GM21529 (cell line): ENCODE data around the gene FCRL5.

Source experiments
- ATAC-seq: cut with Tn5 transposase; IDR thresholded peaks from one replicate; pipeline ENCODE4 v1.9.1; 2021; ENCODE audit not compliant: unreplicated experiment

FCRL5 gene

DNA sequence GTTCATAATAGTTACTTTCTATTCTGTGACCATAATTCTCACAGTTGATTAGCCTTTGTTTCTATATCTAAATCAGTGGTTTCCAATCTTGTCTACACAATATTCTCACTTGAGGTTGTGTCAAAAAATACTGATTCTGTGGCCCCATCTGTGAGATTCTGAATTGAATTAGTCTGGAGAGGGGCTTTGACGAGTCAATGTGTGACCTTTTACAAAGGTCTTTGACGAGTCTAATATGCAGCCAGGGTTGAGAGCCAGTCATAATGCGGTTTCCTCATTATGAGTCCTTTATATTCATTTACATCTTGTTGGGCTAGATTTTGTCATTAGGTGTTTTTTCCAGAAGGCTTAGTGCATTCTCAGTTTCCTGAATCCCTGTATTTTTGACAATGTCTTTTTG is 19.7 kb downstream of the FCRL5 start:
- peak; percentile 44 for ATAC-seq

DNA sequence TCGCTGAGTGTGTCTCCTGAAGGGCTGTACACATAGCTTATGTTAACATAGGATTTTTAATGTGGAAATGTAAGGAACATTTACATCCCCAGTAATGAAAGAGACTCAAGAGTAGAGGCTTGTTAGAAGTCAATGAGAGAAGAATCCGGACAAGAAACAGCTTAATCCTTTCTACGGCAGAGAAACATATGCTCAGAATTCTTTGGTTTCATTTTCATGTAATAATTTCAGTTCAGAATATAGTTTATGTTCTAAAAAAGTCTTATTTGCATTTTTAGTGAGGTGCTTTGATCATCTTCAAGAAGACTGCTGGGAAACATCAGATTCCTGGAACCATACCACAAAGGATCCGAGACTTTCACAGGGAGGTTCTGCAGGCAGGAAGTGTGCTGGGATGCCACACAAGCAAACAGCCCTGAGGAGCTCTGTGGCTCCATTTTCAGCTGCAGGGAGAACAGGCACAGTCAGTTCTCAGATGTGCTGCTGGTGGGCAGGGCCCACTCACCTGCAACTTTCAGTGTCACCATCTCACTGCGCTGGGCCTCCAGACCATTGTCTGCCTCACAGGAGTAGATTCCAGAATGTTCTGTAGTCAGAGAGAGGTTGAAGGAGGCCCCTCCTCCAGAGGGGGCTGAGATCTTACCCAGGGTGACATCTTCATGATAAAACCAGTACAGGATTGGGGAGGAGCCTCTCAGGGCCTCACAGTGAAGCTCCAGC is 28.4 kb downstream of the FCRL5 start:
- peak; percentile 85 for ATAC-seq

GRCh38 chr1:157521056-157521455 is 31.3 kb downstream of the FCRL5 start:
- ATAC-seq = no peak

- ATAC-seq = no peak
These were observed 31.9 kb downstream of the FCRL5 start for GRCh38 chr1:157520386-157520935.

GRCh38 chr1:157519451-157519850 is 32.9 kb downstream of the FCRL5 start:
- ATAC-seq = no peak

DNA sequence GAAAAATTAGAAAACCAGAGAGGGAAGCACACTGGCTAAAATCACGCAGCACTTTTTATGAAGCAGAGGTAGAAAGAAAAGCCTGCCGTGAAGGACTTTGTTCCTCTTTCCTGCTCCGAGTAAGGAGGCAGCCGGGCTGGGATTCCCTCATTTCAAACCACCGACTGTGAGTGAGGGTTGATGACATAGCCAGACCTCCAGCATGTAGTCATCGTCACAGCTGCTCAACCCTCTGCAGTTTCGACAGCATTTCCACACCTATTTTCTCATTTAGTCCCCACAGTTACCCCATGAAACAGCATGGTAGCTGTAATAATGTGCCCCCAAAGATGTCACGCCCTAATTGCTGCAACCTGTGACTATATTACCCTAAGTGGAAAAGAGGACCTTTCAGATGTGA is 35.3 kb downstream of the FCRL5 start:
- no peak for ATAC-seq

GRCh38 chr1:157515709-157516108 is 36.6 kb downstream of the FCRL5 start:
- no peak for ATAC-seq

DNA sequence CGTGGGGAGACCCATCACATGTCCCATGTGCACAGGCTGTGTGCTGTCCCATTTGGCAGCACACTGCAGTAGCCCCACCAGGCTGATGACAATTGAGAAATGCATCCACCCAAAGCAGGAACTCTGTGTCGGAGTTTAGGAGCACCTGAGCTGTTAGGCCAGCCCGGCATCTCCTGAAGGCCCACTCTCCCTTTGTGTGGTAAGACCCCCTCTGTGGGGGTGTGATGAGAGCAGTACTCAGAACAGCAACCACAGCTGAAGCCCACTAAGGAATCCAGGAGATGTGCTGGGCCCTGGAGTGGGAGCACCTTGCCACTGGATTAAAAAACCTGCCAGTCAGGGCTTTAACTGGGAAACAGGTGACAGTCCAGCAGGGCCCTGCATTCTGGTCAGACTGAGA is 37.2 kb downstream of the FCRL5 start:
- ATAC-seq = no peak

DNA sequence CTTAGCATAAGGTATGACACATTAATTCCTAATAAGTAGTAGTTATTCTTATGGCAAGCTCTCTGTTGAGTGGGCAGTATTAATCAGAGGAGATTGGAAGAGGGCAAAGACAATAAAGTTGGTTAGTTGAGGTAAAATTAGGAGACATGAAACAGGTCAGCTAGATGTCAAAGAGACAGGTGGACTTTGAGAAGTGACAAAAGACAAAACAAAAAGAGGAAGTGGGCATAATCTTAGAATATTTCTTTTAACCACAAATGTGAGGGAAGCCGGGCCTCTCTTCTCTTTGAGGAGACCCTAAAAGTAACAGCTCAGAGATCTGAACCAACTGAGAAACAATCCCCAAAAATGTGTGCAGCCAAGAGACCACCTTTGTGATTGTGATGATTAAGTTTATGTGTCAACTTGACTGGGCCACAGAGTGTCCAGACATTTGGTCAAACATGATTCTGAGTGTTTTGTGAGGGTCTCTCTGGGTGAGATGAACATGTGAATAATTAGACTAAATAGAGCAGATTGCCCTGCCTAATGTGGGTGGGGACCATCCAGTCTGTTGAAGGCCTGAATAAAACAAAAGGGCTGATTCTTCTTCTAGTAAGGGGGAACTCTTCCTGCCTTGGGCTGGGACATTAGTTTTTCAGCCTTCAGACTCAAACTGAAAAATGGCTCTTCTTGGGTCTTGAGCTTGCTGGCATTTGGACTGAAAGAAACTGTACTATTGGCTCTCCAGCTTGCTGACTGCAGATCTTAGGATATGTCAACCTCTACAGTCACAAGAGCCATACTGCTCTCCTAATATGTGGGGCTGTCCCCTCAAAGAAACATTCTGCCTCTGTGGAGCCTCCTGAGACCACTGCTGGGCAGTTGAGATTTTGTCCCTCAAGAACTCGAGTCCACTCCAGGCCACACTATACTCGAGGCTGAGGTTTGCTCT is 40.0 kb downstream of the FCRL5 start:
- peak; percentile 55 for ATAC-seq

- no peak for ATAC-seq
These were observed 42.6 kb downstream of the FCRL5 start for GRCh38 chr1:157509546-157510232.

- ATAC-seq = peak; percentile 87
These were observed 46.6 kb downstream of the FCRL5 start for GRCh38 chr1:157505481-157506272.

GRCh38 chr1:157504646-157505045 is 47.7 kb downstream of the FCRL5 start:
- no peak for ATAC-seq

DNA sequence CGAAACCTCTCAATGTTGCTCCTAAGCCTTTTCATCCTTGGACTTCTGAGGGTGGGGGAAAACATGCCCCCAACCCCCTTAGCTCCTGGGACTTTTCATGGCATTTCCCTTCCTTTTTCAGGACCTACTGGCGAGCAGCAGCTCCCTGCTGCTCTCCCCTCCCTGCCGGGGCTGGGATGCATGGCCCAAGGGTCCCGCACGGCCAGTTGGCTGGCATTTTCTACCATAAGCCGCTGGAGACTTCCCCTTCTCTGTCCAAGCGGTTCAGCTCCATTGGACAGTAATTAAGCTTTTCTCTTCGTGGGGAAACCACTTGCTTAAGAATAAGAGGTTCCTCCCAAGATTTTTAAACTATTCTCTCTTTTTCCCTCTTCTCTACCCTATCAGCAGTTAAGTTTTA is 52.8 kb downstream of the FCRL5 start:
- no peak for ATAC-seq

- no peak for ATAC-seq
These were observed 53.6 kb downstream of the FCRL5 start for GRCh38 chr1:157498736-157499090.

DNA sequence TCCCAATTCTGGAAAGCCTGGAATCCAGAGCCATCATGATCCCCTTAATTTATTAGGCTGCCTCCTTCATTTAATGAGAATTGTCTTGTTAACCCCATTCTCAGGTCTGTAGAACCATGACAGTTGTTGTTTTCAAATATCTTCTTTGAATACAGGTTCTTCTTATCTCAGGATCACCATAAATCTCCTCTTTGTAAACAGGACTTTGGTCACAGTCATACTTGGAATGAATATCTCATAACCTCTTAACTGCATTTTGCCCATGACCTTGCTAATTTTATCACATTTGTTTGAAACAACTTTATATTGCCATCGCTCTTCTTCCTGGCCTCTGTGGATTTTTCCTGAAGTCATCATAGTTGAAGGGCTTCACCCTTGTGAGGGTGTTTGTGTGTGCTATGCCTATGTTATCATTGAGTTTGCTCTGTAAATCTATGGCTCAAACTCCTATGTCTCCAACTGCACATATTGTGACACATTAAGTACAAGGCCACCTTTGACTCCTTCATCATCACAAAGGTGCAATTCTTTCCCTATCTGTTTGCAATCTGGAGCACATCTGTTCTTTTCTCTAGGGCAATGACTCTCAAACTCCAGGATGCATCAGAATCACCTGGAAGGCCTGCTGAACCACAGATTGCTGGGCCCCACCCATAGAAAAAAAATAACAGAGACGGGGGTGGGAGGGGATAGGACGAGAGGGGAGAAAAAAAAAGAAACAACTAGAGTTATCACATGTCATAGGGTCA is 54.2 kb downstream of the FCRL5 start:
- ATAC-seq = no peak

- no peak for ATAC-seq
These were observed 55.0 kb downstream of the FCRL5 start for GRCh38 chr1:157497284-157497683.

GRCh38 chr1:157496121-157496526 is 56.2 kb downstream of the FCRL5 start:
- ATAC-seq = peak; percentile 53

GRCh38 chr1:157495285-157495684 is 57.0 kb downstream of the FCRL5 start:
- ATAC-seq = no peak

DNA sequence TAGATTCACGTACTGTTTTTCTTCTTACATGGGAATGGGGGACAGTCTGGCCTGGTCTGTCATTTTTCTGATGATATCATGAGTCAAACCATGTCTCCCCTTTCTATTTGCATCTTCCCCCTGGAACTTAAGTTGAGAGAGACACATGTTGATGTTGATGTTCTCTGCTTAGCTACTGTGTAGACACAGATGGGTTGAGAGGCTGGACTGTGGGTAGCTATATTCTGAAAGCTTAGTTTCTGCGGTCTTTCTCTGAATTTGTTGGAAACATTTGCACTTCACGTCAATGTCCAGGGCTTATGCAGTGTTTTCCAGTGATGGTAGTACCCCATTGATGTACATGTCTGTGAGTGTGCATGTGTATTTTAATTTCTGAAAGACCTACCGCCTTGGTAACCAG is 58.2 kb downstream of the FCRL5 start:
- ATAC-seq = no peak
